Neural progenitor cell (in vitro differentiated cells): Measurements from ENCODE around the gene FAIM2.

Experiments
- CTCF ChIP-seq: fragments of 200-600 bp; sonication (generic); IDR thresholded peaks from 2 replicates; pipeline ENCODE4 v1.5.1; 2017; ENCODE audit warnings: antibody characterized with exemption, mild to moderate bottlenecking
- EZH2 ChIP-seq: fragments of 200-600 bp; sonication (generic); IDR thresholded peaks from 2 replicates; pipeline ENCODE4 v1.6.1; 2017; ENCODE audit warnings: antibody characterized with exemption, mild to moderate bottlenecking, moderate library complexity
- EZH2phosphoT487 ChIP-seq: fragments of 200-600 bp; sonication (generic); IDR thresholded peaks from 2 replicates; pipeline ENCODE4 v1.6.1; 2017; ENCODE audit warnings: antibody characterized with exemption

GRCh38 chr12:49932023-49932422 is 28.3 kb upstream of the FAIM2 start:
- TF ChIP-seq CTCF (no peak), EZH2 (no peak), EZH2phosphoT487 (no peak)
